ENCODE data around the gene PCBD1. TPM values are rescaled to one million over a fixed set of nuclear protein-coding genes. Genes with fewer than 3 reads are reported as not detected.

PCBD1 gene
- total RNA-seq, 1 donor from 2014 or later, result 118 TPM

DNA sequence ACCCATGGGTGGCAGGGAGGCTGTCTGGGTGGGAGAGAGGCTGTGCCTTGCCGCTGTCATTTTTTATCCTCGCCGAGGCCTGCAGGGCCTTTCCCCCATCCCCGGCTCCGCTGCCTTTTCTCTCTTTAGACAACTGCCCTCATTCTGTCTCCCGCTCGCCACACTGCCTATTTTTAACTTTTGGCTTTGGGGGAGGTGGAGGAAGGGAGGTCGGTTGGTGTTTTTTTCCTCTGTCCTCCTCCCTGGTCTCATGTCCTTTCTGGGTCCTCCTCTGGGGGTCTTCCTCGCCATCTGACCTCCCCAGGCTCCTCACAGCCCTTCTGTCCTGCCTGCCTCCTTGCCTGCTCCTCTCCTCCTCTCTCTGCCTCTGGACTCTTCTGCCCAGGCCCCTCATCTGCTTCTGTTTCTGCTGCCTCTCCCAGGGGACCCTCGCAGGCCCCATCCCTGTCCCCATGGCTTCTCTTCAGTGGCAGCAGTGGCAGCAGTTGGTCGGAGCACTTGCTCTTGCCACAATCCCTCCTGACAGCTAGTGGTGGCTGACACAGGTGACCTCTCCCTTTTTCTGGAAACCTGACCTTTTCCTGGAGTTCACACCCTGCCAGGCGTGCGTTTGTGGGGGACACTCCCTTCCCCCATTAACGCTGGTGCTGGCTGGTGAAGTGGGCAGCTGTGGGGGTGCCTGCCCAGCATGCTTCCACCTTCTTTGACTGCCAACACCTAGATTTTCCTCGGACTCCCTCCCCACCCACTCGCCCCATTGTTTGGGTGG lies 19.5 kb upstream of the PCBD1 start:
- TF ChIP-seq, protein P1, sequence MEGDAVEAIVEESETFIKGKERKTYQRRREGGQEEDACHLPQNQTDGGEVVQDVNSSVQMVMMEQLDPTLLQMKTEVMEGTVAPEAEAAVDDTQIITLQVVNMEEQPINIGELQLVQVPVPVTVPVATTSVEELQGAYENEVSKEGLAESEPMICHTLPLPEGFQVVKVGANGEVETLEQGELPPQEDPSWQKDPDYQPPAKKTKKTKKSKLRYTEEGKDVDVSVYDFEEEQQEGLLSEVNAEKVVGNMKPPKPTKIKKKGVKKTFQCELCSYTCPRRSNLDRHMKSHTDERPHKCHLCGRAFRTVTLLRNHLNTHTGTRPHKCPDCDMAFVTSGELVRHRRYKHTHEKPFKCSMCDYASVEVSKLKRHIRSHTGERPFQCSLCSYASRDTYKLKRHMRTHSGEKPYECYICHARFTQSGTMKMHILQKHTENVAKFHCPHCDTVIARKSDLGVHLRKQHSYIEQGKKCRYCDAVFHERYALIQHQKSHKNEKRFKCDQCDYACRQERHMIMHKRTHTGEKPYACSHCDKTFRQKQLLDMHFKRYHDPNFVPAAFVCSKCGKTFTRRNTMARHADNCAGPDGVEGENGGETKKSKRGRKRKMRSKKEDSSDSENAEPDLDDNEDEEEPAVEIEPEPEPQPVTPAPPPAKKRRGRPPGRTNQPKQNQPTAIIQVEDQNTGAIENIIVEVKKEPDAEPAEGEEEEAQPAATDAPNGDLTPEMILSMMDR (IDR thresholded peaks at IDR 0.05), result no peak
- no peaks in the 10 kb centered on the region for H3K9me3 ChIP-seq
- H3K27me3 ChIP-seq (ENCODE audit: low read depth), result peaks cover 7% of the 10 kb centered on the region
- DNase-seq (no peak), ATAC-seq (no peak)
- H3K36me3 ChIP-seq, result no peaks in the 10 kb centered on the region
- intact Hi-C loops (cut with DNase I), result no loop called here
- no peak overlapping the region for H3K27ac ChIP-seq
- H3K4me3 ChIP-seq, result no peak overlapping the region
- no peaks in the 10 kb centered on the region for H3K4me1 ChIP-seq

DNA sequence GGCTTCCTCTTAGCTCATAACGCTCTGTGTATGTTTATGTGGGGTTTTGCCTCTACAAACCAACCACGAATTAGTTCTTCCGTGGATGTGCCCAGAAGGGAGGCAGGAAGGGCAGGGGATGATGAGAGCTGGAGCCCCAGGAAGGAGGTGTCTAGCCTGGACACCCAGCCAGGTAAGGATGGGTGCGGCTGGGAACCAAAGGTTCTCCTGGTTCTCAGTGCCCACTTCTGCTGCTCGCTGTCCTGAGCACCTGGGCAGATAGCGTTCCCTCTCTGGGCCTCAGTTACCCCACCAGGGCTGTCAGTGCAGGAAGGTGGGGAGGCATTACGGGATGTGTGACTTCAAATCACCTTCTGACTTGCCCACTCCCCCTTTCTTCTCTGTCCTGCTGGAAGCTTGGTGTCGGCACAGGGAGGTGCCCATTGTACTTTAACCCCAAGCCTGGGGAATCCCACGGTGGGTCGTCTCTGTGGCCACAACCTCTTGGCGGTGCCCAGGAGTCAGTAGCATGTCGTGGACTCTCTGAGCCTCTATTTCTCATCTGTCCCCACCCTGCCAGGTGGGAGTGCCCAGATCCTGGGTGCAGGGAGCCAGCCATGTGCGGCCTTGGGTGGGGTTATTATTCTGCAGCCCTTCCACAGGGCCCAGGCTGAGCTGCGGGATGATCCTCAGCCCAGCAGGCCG lies 18.7 kb upstream of the PCBD1 start:
- Histone ChIP-seq H3K4me3 (no peak overlapping the region), H3K9me3 (no peaks in the 10 kb centered on the region), H3K27ac (no peak overlapping the region), H3K27me3 (ENCODE audit: low read depth) (peaks cover 7% of the 10 kb centered on the region), H3K4me1 (no peaks in the 10 kb centered on the region), H3K36me3 (no peaks in the 10 kb centered on the region)
- peak; percentile 37 for DNase-seq
- no peak for ATAC-seq
- intact Hi-C loops (cut with DNase I), result no loop called here
- TF ChIP-seq, protein P1 (IDR thresholded peaks at IDR 0.05), result no peak

DNA sequence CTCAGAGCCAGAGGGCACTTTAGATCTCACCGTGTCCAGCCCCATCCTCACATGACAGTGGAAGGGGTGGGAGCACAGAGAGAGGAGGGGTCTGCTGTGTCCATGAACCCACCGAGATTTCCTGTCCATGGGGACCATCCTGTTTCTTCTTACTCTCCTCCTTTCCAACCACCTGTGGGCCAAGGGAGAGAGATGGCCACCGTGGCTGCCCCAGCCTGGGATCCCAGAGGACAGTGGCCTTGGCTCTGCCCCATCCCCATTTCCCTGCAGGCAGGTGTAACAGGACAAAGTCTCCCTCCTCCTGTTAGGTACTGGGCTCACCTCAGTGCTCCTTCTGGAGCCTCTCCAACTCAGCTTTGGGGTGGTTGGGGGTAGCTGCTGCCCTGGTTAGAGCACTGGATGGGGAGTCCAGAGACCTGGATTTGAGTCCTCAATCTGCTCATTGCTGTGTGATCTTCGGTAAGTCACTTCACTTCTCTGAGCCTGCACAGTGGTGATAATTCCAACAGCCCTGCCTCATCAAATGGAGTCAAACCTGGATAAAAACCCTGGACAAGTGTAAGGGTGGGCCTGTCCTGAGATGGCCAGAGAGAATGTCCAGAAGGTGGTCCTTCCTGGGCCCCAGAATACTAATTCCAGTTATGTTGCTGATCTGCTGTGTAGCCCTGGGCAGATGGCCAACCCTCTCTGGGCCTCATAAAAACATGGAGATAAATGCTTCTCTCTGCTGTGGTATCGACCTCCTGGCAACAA lies 17.8 kb upstream of the PCBD1 start:
- Histone ChIP-seq H3K27me3 (ENCODE audit: low read depth) (peaks cover 7% of the 10 kb centered on the region), H3K4me3 (no peak overlapping the region), H3K36me3 (no peaks in the 10 kb centered on the region), H3K9me3 (no peaks in the 10 kb centered on the region), H3K27ac (no peak overlapping the region), H3K4me1 (no peaks in the 10 kb centered on the region)
- peak; percentile 13 for DNase-seq
- TF ChIP-seq, protein P1 (IDR thresholded peaks at IDR 0.05), result no peak
- intact Hi-C loops (cut with DNase I), result no loop called here
- no peak for ATAC-seq

DNA sequence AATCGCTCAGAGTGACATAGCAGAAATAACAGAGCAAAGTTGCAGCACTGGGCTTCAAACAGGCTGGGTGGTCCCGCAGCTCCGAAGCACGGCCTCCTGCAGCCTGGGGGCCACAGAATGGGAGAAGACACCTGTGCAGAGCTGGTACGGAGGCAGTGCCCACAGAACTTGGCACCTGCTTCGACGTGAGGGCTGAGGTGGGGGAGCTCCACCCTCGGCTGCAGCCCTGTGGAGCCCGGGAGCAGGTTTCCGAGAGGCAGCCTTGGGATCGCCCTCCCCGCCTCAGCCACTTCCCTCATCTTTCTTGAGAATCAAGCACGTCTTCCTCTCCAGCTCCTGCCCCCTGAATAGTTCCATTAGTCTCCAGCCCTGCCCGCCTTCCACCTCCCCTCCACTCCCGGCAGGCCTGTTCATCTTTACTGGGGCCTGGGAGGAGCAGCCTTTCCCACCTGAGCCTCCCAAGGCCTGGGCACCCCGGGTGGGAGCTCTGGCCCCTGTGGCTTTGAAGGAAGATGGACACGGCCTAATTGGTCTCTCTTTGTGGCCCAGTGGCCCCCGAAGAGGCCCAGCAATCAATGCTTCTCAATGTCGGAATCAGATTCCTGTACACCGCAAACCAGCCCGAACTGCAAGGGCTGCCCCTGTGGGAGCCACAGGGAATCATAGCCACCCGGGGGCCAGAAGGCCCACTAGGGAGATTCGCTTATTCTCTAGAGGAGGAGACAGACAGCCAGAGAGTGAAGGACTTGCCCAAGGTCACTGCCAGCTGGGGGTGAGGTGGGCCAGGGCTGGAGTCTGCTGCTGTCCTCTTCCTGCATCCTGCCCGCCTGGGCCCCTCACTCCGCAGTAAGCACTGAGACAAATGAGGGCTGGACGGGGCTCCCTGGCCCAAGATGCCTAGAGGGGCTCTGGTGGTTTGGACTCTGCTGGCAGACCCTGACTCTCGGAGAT lies 17.0 kb upstream of the PCBD1 start:
- intact Hi-C loops (cut with DNase I), result no loop called here
- no peaks in the 10 kb centered on the region for H3K9me3 ChIP-seq
- TF ChIP-seq, protein P1 (IDR thresholded peaks at IDR 0.05), result no peak
- H3K36me3 ChIP-seq, result no peaks in the 10 kb centered on the region
- no peak overlapping the region for H3K27ac ChIP-seq
- H3K27me3 ChIP-seq (ENCODE audit: low read depth), result no peaks in the 10 kb centered on the region
- H3K4me1 ChIP-seq, result no peaks in the 10 kb centered on the region
- DNase-seq, result peak; percentile 35
- no peak for ATAC-seq
- no peak overlapping the region for H3K4me3 ChIP-seq

All from lower lobe of right lung (tissue), 2 donors.